Common myeloid progenitor, CD34-positive (primary cell): ENCODE results near the gene MECP2.
A peak's percentile ranks its signal among the peaks of the same experiment; 100 is the strongest.

Experiments used
- CTCF ChIA-PET: fragments of 350-600 bp; sonication (Branson Sonifier 250); formaldehyde crosslinking; loops from one replicate; lab custom pipeline; 2021; ENCODE audit warnings: antibody characterized with exemption; lab: Charles Lee
- POLR2A ChIA-PET: fragments of 350-600 bp; sonication (Branson Sonifier 250); formaldehyde crosslinking; loops from one replicate; lab custom pipeline; 2021; ENCODE audit warnings: antibody characterized with exemption; lab: Charles Lee
- DNase-seq, 3 donors: peaks; one replicate each; pipeline versions ENCODE4 v3.0.0 to v3.0.0-alpha.2; 2013
- H3K27ac ChIP-seq, 2 experiments: 1 replicate in 1 of 2; 2 replicates in 1 of 2; pipeline ENCODE4 v1.7.0; 2013; ENCODE audit warnings: inconsistent platforms in 2 of 2, low read length in 2 of 2, mild to moderate bottlenecking in 2 of 2, low read depth in 1 of 2, moderate library complexity in 1 of 2; ENCODE audit not compliant: severe bottlenecking in 2 of 2, insufficient read depth in 1 of 2, poor library complexity in 1 of 2
- H3K27me3 ChIP-seq, 5 experiments: replicated peaks in 2 of 5; 1 replicate in 3 of 5; 2 replicates in 2 of 5; pipeline versions ENCODE4 v1.6.1 to v1.7.0; 2013; ENCODE audit warnings: low read length in 4 of 5, mild to moderate bottlenecking in 2 of 5, moderate library complexity in 2 of 5, inconsistent platforms in 1 of 5; ENCODE audit not compliant: insufficient read depth in 5 of 5, control insufficient read depth in 4 of 5
- H3K36me3 ChIP-seq, 4 experiments: 1 replicate in 2 of 4; 2 replicates in 2 of 4; pipeline versions ENCODE4 v1.6.1 to v1.7.0; 2013; ENCODE audit warnings: low read length in 3 of 4, control low read depth in 1 of 4, mild to moderate bottlenecking in 1 of 4; ENCODE audit not compliant: control insufficient read depth in 4 of 4, insufficient read depth in 4 of 4
- H3K4me1 ChIP-seq, 4 experiments: 1 replicate in 3 of 4; 2 replicates in 1 of 4; pipeline versions ENCODE4 v1.6.1 to v1.7.1; 2013; ENCODE audit warnings: low read length in 3 of 4, mild to moderate bottlenecking in 3 of 4, control low read depth in 1 of 4, inconsistent platforms in 1 of 4, moderate library complexity in 1 of 4; ENCODE audit not compliant: control insufficient read depth in 4 of 4, insufficient read depth in 4 of 4; ENCODE audit errors: control extremely low read depth in 1 of 4
- H3K4me3 ChIP-seq, 7 experiments: 1 replicate in 4 of 7; 2 replicates in 3 of 7; pipeline versions ENCODE4 v1.5.1 to v1.7.0; 2013; ENCODE audit warnings: mild to moderate bottlenecking in 7 of 7, low read length in 6 of 7, moderate library complexity in 6 of 7, inconsistent platforms in 2 of 7, low read depth in 2 of 7, control low read depth in 1 of 7; ENCODE audit not compliant: insufficient read depth in 4 of 7, control insufficient read depth in 1 of 7; ENCODE audit errors: extremely low read depth in 1 of 7
- H3K9me3 ChIP-seq, 5 experiments: 1 replicate in 4 of 5; 2 replicates in 1 of 5; pipeline versions ENCODE4 v1.6.1 to v1.7.1; 2013; ENCODE audit warnings: low read length in 4 of 5, mild to moderate bottlenecking in 2 of 5, inconsistent platforms in 1 of 5, low read depth in 1 of 5, moderate library complexity in 1 of 5; ENCODE audit not compliant: control insufficient read depth in 4 of 5, insufficient read depth in 2 of 5; ENCODE audit errors: control extremely low read depth in 1 of 5
- WGBS: methylation state at CpG from one replicate; pipeline ENCODE4 v1.1.5; 2013; ENCODE audit not compliant: insufficient coverage; 5-methylcytosine and 5-hydroxymethylcytosine counted together

MECP2 gene

DNA sequence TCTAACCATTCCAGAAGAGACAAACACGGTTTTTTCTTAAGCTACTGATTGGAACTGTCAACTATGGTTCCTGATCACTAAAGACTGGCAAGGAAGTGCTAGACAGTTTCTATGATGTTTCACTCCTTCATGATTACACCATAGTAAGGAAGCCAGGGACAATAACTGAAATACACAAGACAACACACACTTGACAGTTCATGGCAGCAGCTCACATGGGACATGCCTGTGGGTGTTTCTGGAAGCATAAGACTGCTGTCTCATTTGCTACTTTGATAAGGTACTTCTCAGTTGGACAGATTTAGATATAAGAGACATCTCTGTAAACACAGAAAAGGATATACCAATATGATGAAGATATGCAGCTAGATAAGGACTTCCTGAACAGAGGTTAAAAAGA is 69.5 kb downstream of the MECP2 start:
- Histone ChIP-seq H3K4me1 (peaks cover 0 to 6% (median 1%) of the 10 kb centered on the region in 4 experiments), H3K4me3 (no peak overlapping the region), H3K9me3 (no peaks in the 10 kb centered on the region), H3K36me3 (peaks cover 3 to 59% (median 21%) of the 10 kb centered on the region in 4 experiments), H3K27ac (no peak overlapping the region), H3K27me3 (peaks cover 0 to 44% (median 0%) of the 10 kb centered on the region in 5 experiments)
- DNase-seq: no peak
- ChIA-PET CTCF (interaction anchor here (1.0 to 2.3 kb wide), 6 partner anchors 8 to 62 kb away, joined by 3 to 6 read pairs (median 4); no protein-coding TSS in a partner anchor), POLR2A (interaction anchor here (0.6 kb wide), 1 partner anchor 66 kb away, joined by 4 read pairs; no protein-coding TSS in a partner anchor)
- WGBS: 60% methylated on average over 1 of the region's 1 CpG

DNA sequence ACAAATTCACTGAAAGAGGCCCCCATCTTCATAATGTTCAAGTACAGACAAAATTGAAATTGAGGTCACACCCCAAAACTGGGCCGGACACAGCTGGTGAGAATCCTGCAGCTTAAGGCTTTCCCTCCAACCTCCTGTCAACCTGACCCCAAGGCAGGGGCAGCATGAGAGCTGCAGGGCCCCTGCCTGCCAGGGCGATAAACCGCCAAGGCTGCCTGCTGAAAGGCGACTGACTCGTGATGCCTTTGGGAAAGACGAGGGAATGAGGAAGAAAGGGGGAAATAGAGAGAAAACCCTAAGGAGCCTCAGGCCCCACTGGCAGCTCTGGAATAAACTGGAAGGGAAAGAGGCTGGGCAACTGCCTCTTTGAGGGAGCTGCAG is 70.5 kb downstream of the MECP2 start:
- H3K4me3 ChIP-seq: no peak overlapping the region
- CTCF ChIA-PET: interaction anchor here (1.0 to 2.3 kb wide), 5 partner anchors 14 to 61 kb away, joined by 3 to 6 read pairs (median 5); no protein-coding TSS in a partner anchor
- POLR2A ChIA-PET: no interaction called here
- H3K4me1 ChIP-seq: peaks cover 0 to 10% (median 4%) of the 10 kb centered on the region in 4 experiments
- H3K9me3 ChIP-seq: no peaks in the 10 kb centered on the region
- DNase-seq: no peak
- H3K36me3 ChIP-seq: peaks cover 3 to 52% (median 18%) of the 10 kb centered on the region in 4 experiments
- WGBS: 96% methylated on average over 4 of the region's 6 CpGs
- H3K27ac ChIP-seq: no peak overlapping the region
- peaks cover 0 to 51% (median 0%) of the 10 kb centered on the region in 5 experiments for H3K27me3 ChIP-seq

DNA sequence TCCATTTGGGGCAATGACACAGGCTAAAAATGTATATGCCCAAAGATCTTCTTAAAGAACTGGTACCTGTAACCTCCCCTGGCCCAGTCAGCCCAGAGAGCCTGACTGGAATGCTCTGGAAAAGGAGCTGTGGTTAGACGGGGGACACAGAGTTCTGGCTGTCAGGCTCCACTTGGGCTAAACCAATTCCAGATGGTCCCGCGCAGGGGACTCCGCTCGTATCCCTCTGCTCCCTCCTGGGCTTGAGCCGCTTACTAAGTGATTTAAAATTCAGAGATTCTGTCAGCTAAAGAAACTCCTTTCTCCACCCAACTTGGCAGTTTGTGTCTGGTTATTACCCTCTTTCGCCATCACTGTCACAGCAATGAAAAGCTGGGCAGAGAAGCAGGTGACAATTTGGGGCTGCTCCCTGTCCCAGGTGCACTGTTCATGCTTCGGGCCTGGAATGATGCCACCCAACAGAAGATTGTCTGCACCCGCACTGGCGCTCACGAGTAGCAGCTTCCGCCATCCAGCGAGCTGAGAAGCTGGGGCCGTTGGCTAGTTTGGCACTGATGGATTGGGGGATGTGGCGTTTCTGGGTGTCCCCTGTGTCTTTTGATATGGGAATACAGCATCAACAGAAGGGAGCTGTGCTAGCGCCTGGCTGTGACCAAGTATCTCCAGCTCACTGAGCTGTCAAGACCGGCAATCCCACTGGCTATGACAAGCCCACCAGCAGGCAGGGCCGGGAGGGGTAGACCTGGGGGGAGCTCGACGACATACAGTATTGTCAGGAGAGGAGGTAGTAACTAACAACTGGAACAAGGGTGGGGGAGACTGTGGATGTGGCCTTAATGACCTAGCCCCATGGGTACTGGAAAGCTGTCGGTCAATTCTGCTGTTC is 71.1 kb downstream of the MECP2 start:
- Histone ChIP-seq H3K36me3 (peaks cover 0 to 46% (median 15%) of the 10 kb centered on the region in 4 experiments), H3K27ac (no peak overlapping the region), H3K4me3 (no peak overlapping the region), H3K4me1 (peaks cover 0 to 10% (median 6%) of the 10 kb centered on the region in 4 experiments), H3K27me3 (peaks cover 0 to 51% (median 0%) of the 10 kb centered on the region in 5 experiments), H3K9me3 (no peaks in the 10 kb centered on the region)
- DNase-seq: no peak
- POLR2A ChIA-PET: no interaction called here
- CTCF ChIA-PET: interaction anchor here (1.0 to 2.3 kb wide), 4 partner anchors 16 to 23 kb away, joined by 3 to 6 read pairs (median 5); no protein-coding TSS in a partner anchor
- 95% methylated on average over 21 of the region's 21 CpGs for WGBS

DNA sequence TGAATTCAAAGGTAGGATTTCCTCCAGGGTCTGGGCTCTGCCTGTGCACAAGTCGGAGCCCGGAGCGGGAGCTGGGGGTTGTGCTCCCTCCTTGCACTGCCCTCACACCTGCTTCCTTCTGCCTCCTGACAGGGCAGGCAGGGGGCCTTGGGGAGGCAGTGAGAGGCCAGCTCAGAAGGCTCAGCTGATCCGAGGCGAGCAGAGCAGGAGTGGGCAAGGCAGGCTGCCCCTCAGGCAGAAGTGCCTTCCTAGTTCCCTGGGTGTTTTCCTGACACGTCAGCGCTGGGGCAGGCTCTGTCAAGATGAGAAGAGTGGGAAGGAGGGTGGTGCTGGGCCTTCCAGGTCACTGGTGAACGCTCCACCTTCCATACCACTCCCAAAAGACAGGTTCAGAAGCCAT is 72.3 kb downstream of the MECP2 start:
- ChIA-PET CTCF (interaction anchor here (1.4 kb wide), 1 partner anchor 24 kb away, joined by 5 read pairs; no protein-coding TSS in a partner anchor), POLR2A (no interaction called here)
- Histone ChIP-seq H3K27me3 (peaks cover 0 to 50% (median 0%) of the 10 kb centered on the region in 5 experiments), H3K9me3 (no peaks in the 10 kb centered on the region), H3K36me3 (peaks cover 0 to 35% (median 11%) of the 10 kb centered on the region in 4 experiments), H3K27ac (peak overlapping the region in 1 of 2 experiments; percentile 43), H3K4me1 (peaks cover 0 to 21% (median 18%) of the 10 kb centered on the region in 4 experiments), H3K4me3 (no peak overlapping the region)
- 70% methylated on average over 6 of the region's 8 CpGs for WGBS
- no peak for DNase-seq

DNA sequence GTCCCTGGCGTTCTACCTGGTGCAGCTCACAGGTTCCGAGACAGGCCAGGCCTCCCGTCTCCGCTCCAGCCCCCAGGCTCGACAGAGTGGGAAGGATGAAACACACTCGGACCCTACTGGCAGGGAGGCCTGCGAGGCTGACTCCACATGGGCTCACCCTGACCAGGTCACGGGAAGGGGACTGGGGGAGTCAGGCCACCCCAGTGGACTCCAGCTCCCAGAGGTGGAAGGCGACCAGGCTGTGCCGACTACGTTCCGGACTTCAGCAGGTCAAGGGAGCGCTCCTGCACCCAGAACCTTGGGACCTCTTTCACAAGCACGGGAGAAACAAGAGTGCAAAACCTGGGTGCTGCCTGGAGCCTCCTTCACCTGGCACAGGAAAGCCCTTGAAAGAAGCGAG is 73.2 kb downstream of the MECP2 start:
- H3K27ac ChIP-seq: no peak overlapping the region

DNA sequence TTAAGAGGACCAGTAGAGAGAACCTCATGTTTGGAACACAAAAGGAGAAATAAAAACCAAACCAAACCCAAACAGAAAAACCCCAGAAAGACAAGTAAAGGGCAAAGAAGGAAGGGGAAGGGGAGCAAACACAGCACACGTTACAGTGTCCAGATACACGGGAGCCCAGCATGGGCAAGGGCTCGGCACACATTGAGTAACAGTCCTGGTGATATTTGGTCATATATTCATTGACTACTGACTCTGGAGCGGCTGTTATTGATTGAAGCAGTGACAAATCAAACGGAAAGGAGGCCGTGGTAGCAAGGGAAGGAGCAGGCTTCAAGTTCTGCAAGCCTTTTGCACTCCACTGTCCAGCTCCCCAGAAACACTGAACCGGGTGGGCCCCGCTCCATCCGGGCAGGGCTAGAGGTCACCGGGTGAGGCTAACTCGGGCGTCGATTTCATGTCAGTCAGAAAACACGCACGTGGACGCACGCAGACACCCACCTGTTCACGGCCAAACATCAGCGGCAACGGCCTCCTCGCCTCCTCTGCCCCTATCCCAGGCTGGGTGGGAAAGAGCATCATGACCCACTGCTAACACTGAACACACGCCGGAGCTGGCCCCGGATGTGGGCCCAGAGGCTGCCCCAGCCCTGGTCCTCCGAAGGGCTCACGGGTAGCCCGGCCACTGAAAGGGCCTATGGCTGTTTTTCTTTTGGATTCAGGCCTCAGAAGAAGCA is 74.1 kb downstream of the MECP2 start:
- Histone ChIP-seq H3K4me1 (peaks cover 0 to 30% (median 22%) of the 10 kb centered on the region in 4 experiments), H3K27ac (no peak overlapping the region), H3K27me3 (peaks cover 0 to 41% (median 0%) of the 10 kb centered on the region in 5 experiments), H3K9me3 (no peaks in the 10 kb centered on the region), H3K36me3 (peaks cover 0 to 23% (median 6%) of the 10 kb centered on the region in 4 experiments), H3K4me3 (no peak overlapping the region)
- ChIA-PET CTCF (no interaction called here), POLR2A (no interaction called here)
- DNase-seq: no peak
- WGBS: 93% methylated on average over 27 of the region's 27 CpGs

More for the DNA sequence above, 73.2 kb downstream of the MECP2 start:
- Histone ChIP-seq H3K36me3 (peaks cover 0 to 27% (median 7%) of the 10 kb centered on the region in 4 experiments), H3K4me3 (no peak overlapping the region), H3K4me1 (peaks cover 0 to 23% (median 19%) of the 10 kb centered on the region in 4 experiments), H3K9me3 (no peaks in the 10 kb centered on the region), H3K27me3 (peaks cover 0 to 46% (median 0%) of the 10 kb centered on the region in 5 experiments)
- WGBS: 88% methylated on average over 15 of the region's 15 CpGs
- ChIA-PET POLR2A (no interaction called here), CTCF (no interaction called here)
- DNase-seq: no peak
